Measurements from ENCODE around the gene CACNA1B. TPM values are rescaled to one million over a fixed set of nuclear protein-coding genes. Genes with fewer than 3 reads are reported as not detected.

Gene CACNA1B
- total and polyA plus RNA-seq, 2 of the 13 experiments (the other 11 are each of a cell fraction or from before 2014, with no cell fraction given), result under 0.01 to 0.04 TPM

DNA sequence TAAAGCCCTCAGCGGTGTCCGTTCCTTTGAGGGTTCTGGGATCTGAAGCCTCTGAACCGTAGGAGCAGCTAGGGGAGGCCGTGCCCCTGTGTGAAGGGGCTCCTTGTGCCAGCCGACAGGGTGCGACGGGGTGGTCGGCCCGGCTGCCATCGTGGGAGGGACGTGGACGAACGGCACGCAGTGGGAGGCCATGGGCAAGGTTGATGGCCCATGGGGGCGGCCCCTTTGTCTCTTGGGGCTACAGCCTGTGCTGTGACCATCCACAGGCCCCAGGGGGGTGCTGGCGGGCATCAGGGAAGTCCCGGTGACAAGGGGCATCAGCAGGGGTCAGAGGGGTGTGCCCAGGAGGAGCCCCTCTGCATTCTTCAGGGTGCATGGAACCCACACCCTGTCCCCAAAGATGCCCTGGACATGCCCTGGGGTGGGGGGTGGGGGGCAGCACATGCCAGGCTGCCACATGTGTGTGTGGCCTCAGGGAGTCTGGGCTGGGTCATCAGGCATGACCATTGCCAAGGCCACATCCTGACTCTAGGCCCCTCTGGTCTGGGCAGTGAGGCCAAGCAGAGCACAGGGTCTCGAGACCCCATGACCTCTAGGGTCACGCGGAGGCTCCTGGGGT lies 49.6 kb upstream of the CACNA1B start (continued):
- TF ChIP-seq, protein P1, sequence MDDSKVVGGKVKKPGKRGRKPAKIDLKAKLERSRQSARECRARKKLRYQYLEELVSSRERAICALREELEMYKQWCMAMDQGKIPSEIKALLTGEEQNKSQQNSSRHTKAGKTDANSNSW (CRISPR knock-in tag; IDR thresholded peaks at IDR 0.05; ENCODE audit: borderline replicate concordance), result no peak
- TF ChIP-seq, protein P2, sequence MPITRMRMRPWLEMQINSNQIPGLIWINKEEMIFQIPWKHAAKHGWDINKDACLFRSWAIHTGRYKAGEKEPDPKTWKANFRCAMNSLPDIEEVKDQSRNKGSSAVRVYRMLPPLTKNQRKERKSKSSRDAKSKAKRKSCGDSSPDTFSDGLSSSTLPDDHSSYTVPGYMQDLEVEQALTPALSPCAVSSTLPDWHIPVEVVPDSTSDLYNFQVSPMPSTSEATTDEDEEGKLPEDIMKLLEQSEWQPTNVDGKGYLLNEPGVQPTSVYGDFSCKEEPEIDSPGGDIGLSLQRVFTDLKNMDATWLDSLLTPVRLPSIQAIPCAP (CRISPR knock-in tag; IDR thresholded peaks at IDR 0.05; ENCODE audit: low read depth), result no peak
- no peak for TF ChIP-seq ZNF17 (CRISPR knock-in tag; IDR thresholded peaks at IDR 0.05)

DNA sequence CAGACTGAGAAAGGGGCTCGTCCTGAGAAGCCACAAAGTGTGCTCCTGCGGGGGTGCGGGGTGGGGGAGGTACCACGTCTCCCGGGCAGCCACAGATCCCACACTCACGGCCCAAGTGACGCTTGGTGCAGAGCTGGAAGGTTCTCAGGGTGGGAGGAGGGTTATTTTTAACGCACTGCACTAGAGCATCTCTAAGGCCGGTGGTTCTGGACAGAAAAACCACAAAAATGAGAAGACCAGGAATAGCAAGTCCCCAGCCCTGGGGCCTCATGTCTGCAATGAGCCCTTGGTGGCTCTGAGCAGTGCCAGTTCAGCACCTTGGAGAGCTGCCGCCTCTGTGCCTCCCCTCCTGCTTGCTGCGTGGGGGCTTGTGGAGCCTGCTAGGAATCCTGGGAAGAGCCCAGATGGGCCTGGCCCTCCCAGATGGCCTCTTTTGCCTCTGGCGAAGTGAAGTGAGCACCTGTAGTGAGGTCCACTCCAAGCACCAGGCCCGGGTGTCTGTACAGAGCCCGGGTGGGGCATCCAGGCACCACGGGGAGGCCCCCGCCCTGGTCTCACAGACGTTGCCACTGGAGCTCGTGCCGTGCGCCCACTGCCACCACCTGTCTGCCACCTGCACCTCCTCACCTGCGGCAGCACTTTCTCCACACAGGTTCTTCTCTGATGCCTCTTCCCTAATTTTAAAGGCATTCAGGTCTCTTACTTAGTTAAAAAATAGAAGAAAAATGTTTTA lies 48.9 kb upstream of the CACNA1B start:
- Histone ChIP-seq H3K9me3 (ENCODE audit: low read length) (no peaks in the 10 kb centered on the region), H3K27ac (ENCODE audit: extremely low read length, insufficient read depth, low read length) (no peak overlapping the region), H3K27me3 (ENCODE audit: control insufficient read depth in 1 of 2, insufficient read depth in 2 of 2, low read length in 2 of 2) (no peaks in the 10 kb centered on the region), H3K79me2 (ENCODE audit: insufficient read depth, low read length) (no peaks in the 10 kb centered on the region), H3K4me1 (ENCODE audit: insufficient read depth, low read length) (no peaks in the 10 kb centered on the region), H3K4me2 (ENCODE audit: low read depth, low read length) (no peak overlapping the region), H4K20me1 (ENCODE audit: insufficient read depth, low read length) (no peaks in the 10 kb centered on the region), H3K9ac (ENCODE audit: insufficient read depth, low read depth, low read length) (no peak overlapping the region), H3K4me3 (replicated peaks in 1 of 3; ENCODE audit: insufficient read depth in 1 of 3, low read depth in 2 of 3, low read length in 3 of 3) (no peak overlapping the region), H3K36me3 (replicated peaks in 1 of 2; ENCODE audit: control insufficient read depth in 1 of 2, insufficient read depth in 2 of 2, low read length in 2 of 2) (peaks cover 15 to 39% of the 10 kb centered on the region in 2 experiments; a peak in 4 of 5 replicates), H2AFZ (ENCODE audit: low read length) (no peak overlapping the region)
- CTCF ChIA-PET (ENCODE audit: low intra/inter-chr PET ratio, low total read pairs), result no interaction called here
- in situ Hi-C loops (cut with HindIII; ENCODE audit: extremely low pct_ligation_motif_present, low pct_unique_long_range_greater_than_20kb) (no loop called here), intact Hi-C loops (cut with micrococcal nuclease; ENCODE audit: unreplicated experiment) (no loop called here)
- no peak for FAIRE-seq
- POLR2A ChIA-PET, result no interaction called here
- DNase-seq (ENCODE audit: low spot score), result no peak
- peak; percentile 21; the same call in 1 of the 3 replicates for ATAC-seq
- BruUV-seq (replicated peaks), result no TSS peak
- WGBS (ENCODE audit: low lambda C conversion rate), result 95% methylated on average over 13 of the region's 21 CpGs
- TF ChIP-seq, protein P3, sequence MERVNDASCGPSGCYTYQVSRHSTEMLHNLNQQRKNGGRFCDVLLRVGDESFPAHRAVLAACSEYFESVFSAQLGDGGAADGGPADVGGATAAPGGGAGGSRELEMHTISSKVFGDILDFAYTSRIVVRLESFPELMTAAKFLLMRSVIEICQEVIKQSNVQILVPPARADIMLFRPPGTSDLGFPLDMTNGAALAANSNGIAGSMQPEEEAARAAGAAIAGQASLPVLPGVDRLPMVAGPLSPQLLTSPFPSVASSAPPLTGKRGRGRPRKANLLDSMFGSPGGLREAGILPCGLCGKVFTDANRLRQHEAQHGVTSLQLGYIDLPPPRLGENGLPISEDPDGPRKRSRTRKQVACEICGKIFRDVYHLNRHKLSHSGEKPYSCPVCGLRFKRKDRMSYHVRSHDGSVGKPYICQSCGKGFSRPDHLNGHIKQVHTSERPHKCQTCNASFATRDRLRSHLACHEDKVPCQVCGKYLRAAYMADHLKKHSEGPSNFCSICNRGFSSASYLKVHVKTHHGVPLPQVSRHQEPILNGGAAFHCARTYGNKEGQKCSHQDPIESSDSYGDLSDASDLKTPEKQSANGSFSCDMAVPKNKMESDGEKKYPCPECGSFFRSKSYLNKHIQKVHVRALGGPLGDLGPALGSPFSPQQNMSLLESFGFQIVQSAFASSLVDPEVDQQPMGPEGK (CRISPR knock-in tag; IDR thresholded peaks at IDR 0.05), result 0 out of 2 replicates have a peak, but pooled peaks have one; percentile 16
- TF ChIP-seq, protein P4, sequence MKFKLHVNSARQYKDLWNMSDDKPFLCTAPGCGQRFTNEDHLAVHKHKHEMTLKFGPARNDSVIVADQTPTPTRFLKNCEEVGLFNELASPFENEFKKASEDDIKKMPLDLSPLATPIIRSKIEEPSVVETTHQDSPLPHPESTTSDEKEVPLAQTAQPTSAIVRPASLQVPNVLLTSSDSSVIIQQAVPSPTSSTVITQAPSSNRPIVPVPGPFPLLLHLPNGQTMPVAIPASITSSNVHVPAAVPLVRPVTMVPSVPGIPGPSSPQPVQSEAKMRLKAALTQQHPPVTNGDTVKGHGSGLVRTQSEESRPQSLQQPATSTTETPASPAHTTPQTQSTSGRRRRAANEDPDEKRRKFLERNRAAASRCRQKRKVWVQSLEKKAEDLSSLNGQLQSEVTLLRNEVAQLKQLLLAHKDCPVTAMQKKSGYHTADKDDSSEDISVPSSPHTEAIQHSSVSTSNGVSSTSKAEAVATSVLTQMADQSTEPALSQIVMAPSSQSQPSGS (CRISPR knock-in tag; IDR thresholded peaks at IDR 0.05), result no peak
- TF ChIP-seq HCFC1 (IDR thresholded peaks at IDR 0.05; ENCODE audit: low read depth, low read length) (no peak), PPARG (CRISPR knock-in tag; conservative IDR thresholded peaks at IDR 0.05) (no peak), MIER2 (CRISPR knock-in tag; IDR thresholded peaks at IDR 0.05) (peak; percentile 93), DMAP1 (CRISPR knock-in tag; IDR thresholded peaks at IDR 0.05) (no peak), ZZZ3 (CRISPR knock-in tag; IDR thresholded peaks at IDR 0.05; ENCODE audit: borderline replicate concordance) (no peak), FLYWCH1 (CRISPR knock-in tag; IDR thresholded peaks at IDR 0.05) (no peak), ZFP36 (IDR thresholded peaks at IDR 0.05; ENCODE audit: borderline replicate concordance, low read depth, low read length, partially characterized antibody) (no peak), ZNF253 (CRISPR knock-in tag; IDR thresholded peaks at IDR 0.05; ENCODE audit: borderline replicate concordance) (no peak)
- TF ChIP-seq, protein P5, sequence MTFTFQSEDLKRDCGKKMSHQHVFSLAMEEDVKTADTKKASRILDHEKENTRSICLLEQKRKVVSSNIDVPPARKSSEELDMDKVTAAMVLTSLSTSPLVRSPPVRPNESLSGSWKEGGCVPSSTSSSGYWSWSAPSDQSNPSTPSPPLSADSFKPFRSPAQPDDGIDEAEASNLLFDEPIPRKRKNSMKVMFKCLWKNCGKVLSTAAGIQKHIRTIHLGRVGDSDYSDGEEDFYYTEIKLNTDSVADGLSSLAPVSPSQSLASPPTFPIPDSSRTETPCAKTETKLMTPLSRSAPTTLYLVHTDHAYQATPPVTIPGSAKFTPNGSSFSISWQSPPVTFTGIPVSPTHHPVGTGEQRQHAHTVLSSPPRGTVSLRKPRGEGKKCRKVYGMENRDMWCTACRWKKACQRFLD (CRISPR knock-in tag; IDR thresholded peaks at IDR 0.05; ENCODE audit: borderline replicate concordance), result no peak
- TF ChIP-seq, protein P6, sequence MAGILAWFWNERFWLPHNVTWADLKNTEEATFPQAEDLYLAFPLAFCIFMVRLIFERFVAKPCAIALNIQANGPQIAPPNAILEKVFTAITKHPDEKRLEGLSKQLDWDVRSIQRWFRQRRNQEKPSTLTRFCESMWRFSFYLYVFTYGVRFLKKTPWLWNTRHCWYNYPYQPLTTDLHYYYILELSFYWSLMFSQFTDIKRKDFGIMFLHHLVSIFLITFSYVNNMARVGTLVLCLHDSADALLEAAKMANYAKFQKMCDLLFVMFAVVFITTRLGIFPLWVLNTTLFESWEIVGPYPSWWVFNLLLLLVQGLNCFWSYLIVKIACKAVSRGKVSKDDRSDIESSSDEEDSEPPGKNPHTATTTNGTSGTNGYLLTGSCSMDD (CRISPR knock-in tag; IDR thresholded peaks at IDR 0.05), result no peak

Data from HepG2 (cell line).